Measurements from ENCODE around the gene ST3GAL2.
"Not testable (repeated sequence)": the region's sequence is repeated elsewhere in the genome, so short reads cannot be mapped to it uniquely, and the experiment has no call there.

The ST3GAL2 gene

DNA sequence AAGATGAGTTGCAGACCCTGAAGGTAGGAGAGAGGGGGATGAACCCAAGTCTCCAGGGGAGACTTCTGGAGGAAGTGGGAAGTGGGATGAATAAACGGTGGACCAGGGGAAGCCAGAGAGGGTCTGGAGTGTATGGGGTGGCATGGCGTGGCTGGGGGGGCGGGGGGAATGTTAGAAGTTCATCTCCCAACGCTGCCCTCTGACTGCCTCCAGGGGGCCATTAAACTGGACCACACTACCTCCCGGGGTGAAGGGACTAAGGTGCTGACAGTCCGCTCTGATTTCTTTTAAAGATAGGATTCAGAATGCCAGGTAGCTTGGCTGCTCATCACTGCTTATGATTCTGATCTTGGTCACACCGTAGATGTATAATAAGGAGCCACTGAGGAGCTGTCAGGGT, 21.2 kb downstream of the ST3GAL2 start:
- no peak for DNase-seq (ENCODE audit: low read depth)

GRCh38 chr16:70416748-70417616, 21.9 kb downstream of the ST3GAL2 start:
- DNase-seq (ENCODE audit: low read depth), result no peak

- not testable (repeated sequence) for DNase-seq (ENCODE audit: low read depth)
Observed at GRCh38 chr16:70413572-70413971, 25.3 kb downstream of the ST3GAL2 start.

- no peak for DNase-seq (ENCODE audit: low read depth)
Observed at GRCh38 chr16:70412385-70412784, 26.5 kb downstream of the ST3GAL2 start.

DNA sequence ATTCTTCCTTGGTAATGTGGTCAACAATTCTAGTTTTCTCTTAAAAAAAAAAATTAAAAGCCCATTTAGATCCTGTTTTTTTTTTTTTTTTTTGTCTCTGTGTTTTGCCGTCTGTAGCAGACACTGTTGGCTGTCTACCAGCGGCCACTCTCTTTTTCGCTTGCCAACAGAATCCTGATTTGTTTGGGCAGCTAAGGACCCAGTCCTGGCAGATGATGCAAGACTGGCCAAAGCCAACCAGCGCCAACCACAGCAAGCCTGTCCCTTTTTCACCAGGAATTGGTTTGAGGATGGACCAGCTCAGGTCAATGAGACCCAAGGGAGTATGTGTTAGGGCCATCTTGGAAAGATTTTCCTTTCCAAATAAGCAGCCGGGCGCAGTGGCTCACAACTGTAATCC, 28.2 kb downstream of the ST3GAL2 start:
- no peak for DNase-seq (ENCODE audit: low read depth)

DNA sequence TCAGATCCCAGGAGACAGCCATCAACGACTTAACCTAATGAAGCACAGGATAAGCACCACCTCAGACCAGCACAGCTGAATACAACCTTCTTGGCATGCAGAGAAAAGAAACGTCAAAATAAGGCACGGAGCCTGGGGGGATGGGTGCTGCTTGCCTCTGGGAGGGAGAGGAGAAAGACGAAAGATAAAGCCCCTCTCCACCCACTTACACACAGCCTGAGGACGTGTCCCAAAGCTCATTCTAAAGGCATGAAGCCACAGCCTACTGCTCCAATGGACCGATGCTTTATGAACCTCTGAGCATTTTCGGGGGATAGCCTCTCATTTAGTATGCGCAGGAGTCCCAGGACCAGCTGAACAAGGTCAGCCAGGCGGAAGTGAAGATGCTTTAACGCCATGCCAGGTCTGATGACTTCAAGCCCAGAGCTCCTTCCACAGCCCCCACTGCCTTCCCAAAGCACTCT, 31.1 kb downstream of the ST3GAL2 start:
- no peak for DNase-seq (ENCODE audit: low read depth)

DNA sequence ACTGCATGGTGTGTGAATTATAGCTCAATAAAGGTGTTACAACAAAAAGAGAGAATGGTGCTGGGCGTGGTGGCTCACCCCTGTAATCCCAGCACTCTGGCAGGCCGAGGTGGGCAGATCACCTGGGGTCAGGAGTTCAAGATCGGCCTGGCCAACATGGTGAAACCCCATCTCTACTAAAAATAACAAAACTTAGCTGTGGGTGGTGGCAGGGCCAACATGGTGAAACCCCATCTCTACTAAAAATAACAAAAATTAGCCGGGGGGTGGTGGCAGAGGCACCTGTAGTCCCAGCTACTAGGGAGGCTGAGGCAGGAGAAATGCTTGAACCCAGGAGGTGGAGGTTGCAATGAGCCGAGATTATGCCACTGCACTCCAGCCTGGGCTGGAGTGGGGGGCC, 32.8 kb downstream of the ST3GAL2 start:
- not testable (repeated sequence) for DNase-seq (ENCODE audit: low read depth)

GRCh38 chr16:70402916-70403659, 35.8 kb downstream of the ST3GAL2 start:
- DNase-seq (ENCODE audit: low read depth), result peak; percentile 26

DNA sequence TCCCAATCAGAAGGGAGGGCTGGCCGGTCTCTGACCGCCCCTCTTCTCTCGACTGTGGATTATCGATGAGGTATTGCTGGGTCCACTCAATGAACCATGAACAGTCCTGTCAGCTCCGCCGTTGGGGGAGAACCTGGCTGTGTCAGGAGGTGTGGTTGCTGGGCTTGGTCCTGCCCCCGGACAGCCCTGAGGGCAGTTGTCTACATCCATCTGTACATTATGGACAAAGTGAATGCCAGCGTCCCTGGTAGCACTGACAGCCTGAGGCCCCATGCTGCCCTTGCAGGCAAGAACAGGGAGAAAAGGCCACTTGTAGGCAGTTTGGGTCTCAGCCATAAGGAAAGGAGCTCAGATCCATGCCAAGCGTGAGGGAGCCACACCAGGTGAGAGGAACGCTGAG, 38.9 kb downstream of the ST3GAL2 start:
- no peak for DNase-seq (ENCODE audit: low read depth)

- DNase-seq (ENCODE audit: low read depth), result no peak
Observed at GRCh38 chr16:70399381-70399780, 39.5 kb downstream of the ST3GAL2 start.

- DNase-seq (ENCODE audit: low read depth), result no peak
Observed at GRCh38 chr16:70398177-70398743, 40.6 kb downstream of the ST3GAL2 start.

- peak; percentile 52 for DNase-seq (ENCODE audit: low read depth)
Observed at GRCh38 chr16:70396246-70396904, 42.5 kb downstream of the ST3GAL2 start.

DNA sequence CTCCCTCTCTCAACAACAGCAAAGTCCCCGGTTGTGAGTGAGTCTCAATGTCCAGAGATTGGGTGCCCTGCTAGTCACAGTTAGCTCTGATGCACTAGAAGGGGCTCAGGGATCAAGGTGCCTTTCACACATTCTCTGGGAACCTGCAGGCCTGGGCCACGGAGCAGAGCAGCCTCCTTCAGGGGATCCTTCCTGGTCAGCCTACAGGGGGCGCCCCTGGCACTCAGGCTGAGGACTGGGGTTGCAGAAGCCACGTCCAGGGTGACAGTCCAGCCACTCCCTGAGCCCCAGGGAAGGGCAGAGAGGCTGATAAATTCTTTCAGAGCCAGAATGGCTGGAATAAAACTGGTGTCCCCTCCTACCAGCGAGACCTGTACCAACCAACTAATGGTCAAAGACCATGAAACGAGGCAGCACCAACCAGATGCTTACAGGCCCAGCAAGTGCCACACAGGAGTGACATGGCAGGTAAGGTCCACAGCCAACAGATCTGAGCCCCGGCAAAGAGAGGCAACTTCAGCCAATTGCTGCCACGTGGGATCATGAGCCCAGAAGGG, 43.5 kb downstream of the ST3GAL2 start:
- peak; percentile 53 for DNase-seq (ENCODE audit: low read depth)

DNA sequence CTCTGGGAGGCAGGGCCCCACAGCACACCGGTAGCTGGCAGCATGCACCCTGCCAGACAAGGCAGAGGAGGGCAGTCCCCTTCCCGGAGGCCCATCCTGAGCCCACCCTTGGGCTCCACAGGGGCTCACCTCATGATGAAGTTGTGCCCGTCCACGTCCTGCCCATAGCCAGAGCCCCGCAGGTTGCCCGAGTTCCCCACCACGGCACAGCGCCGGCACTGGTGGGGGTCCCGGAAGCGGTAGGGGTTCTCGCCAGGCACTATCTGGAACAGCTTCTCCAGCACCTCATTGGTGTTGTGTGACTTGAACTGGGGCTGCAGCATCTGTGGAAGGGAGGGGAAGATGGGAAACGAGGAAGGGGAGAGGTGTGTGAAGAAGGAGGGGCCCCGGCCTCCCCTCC, 44.0 kb downstream of the ST3GAL2 start:
- no peak for DNase-seq (ENCODE audit: low read depth)

- DNase-seq (ENCODE audit: low read depth), result no peak
Observed at GRCh38 chr16:70393662-70394061, 45.2 kb downstream of the ST3GAL2 start.

DNA sequence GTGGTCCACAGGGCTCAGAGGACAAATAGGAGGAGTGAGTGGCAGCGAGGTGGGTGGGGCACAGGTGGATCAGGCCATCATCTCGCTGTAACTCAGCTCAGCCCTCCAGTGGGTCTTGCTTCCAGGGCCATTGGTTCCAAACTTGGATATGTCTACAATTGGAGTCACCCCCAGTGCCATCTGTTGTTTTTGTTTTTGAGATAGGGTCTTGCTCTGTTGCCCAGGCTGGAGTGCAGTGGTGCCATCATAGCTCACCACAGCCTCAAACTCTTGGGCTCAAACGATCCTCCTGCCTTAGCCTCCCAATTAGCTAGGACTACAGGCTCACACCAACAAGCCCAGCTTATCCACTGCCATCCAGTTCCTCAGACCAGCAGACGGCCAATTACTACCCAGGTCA, 46.3 kb downstream of the ST3GAL2 start:
- no peak for DNase-seq (ENCODE audit: low read depth)

DNA sequence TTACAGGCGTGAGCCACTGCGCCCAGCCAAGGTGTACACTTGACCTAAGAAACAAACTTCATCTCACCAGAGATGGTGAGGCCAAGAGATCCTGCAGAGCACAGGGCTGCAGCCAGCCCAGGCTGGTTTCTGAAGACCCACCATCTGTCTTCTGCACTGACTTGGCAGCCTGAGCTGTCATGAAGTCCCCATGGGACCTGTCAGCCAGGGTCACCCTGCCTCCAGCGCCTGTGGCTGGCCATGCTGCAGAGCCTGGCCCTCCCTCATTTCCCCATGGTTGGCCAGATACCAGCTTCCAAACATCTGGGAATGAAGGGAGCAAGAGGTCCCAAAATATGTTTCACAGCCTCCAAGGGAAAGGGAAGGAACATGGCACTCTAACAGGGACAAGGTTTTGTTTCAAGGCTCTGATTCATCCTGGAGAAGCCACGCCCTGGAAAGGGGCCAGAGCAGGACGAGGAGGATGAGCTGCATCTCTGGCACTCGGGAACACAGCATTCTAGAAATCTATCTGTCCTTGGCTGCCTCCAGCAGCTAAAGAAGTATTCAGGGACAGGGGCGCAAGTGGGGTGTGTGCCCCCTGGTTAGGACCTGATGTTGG, 46.9 kb downstream of the ST3GAL2 start:
- peak; percentile 89 for DNase-seq (ENCODE audit: low read depth)

DNA sequence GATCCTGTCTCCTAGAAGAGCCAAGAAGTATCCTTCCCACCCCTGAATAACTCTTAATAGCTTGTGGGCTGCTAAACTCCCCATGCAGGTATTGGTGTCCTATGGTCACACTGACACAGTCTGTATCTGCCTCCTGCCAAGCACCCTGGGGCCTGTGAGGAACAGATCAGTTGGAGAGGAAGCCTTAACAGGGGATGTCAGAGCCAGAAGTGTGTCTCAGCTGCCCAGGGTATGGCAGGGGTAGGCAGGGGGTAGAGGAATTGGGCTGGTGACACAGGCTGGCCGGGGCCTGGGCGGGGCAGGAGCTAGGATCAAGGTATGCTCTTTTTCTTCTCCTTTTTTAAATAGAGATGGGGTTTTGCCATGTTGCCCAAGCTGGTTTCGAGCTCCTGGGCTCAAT, 47.5 kb downstream of the ST3GAL2 start:
- DNase-seq (ENCODE audit: low read depth), result no peak

- DNase-seq (ENCODE audit: low read depth), result no peak
Observed at GRCh38 chr16:70390774-70391173, 48.1 kb downstream of the ST3GAL2 start.

DNA sequence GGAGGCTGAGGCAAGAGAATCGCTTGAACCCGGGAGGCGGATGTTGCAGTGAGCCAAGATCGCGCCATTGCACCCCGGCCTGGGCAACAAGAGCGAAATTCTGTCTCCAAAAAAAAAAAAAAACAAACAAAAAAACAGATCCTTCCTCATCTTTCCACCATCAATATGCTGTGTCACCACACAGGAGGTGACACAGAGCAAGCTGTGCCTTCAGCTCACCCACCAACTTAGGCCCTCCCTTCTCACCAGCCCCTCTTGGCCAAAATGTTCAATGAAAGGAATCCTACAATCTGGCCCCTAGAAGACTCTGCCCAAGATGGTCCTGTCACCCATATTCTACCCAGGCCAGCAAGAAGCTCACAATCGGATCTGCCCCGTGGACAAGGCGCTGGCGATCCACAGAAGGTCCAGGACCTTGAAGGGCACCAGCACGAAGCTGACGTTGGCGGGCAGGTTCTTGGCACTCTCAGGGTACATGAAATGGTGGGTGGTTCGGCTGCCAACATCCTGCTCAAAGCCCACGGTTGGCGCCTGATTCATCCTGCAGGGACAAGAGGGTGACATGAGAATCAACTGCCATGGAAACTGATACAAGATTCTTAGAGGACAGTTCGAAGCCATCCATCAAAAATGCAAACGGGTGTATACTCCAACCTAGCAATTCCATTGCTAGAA, 50.8 kb downstream of the ST3GAL2 start:
- DNase-seq (ENCODE audit: low read depth), result no peak
